K562 (cell line): Measurements from ENCODE around the gene GPR78. TPM values are rescaled to one million over a fixed set of nuclear protein-coding genes. Genes with fewer than 3 reads are reported as not detected.

ENCODE experiments used
- ATAC-seq: fragments of 200-7000 bp; cut with Tn5 transposase; 3 replicates; pipeline ENCODE4 v1.9.1; 2020; ENCODE audit warnings: moderate library complexity
- BruUV-seq: library from RNA; stranded (reverse); fragments of 400-500 nt; replicated peaks from 2 replicates; lab custom pipeline; 2021; lab: Mats Ljungman, UMichigan
- CTCF ChIA-PET: fragments of 300-600 bp; formaldehyde crosslinking; extraction: SDS; loops from one replicate; lab custom pipeline; 2021; ENCODE audit warnings: low intra/inter-chr PET ratio; lab: Yijun Ruan, JAX
- POLR2A ChIA-PET: fragments of 300-600, 350-650 bp; sonication (Branson Sonifier 250); formaldehyde crosslinking; extraction: SDS; loops from one replicate; lab custom pipeline; 2021; ENCODE audit warnings: antibody characterized with exemption, inconsistent platforms; lab: Yijun Ruan, JAX
- DNase-seq, 4 experiments: peaks; one replicate each; pipeline versions ENCODE4 v3.0.0 to v3.0.0-alpha.2; 2011 to 2018; ENCODE audit warnings: low spot score in 3 of 4, mixed read lengths in 3 of 4; ENCODE audit errors: extremely low read depth in 1 of 4
- FAIRE-seq: peaks from 2 replicates; lab custom pipeline; 2011; peaks lifted over from hg19 to GRCh38; lab: Jason Lieb, UNC
- H2AFZ ChIP-seq: 2 replicates; pipeline ENCODE4 v1.6.0; 2011; ENCODE audit warnings: low read depth, low read length, control low read depth, inconsistent platforms
- H3K27ac ChIP-seq: fragments of 200-600 bp; 3 replicates; pipeline ENCODE4 v1.8.0; 2011; ENCODE audit warnings: low read depth, mild to moderate bottlenecking, control low read depth, inconsistent platforms, low read length, moderate library complexity, mixed read lengths; ENCODE audit errors: extremely low read depth
- H3K27me3 ChIP-seq, 2 experiments: fragments of 300-600 bp in 1 of 2; 2 replicates in 1 of 2; 3 replicates in 1 of 2; pipeline versions ENCODE4 v1.6.0 to v1.8.0; 2011; ENCODE audit warnings: inconsistent platforms in 2 of 2, low read length in 2 of 2, mild to moderate bottlenecking in 1 of 2, mixed read lengths in 1 of 2, moderate library complexity in 1 of 2; ENCODE audit not compliant: control insufficient read depth in 2 of 2, insufficient read depth in 2 of 2
- H3K36me3 ChIP-seq: fragments of 300-600 bp; 3 replicates; pipeline ENCODE4 v1.8.0; 2011; ENCODE audit warnings: mild to moderate bottlenecking, low read length, inconsistent platforms; ENCODE audit not compliant: control insufficient read depth, insufficient read depth
- H3K4me1 ChIP-seq, 2 experiments: fragments of 200-600 bp in 1 of 2; replicated peaks in 1 of 2; 2 replicates in 1 of 2; 3 replicates in 1 of 2; pipeline versions ENCODE4 v1.5.1 to v1.8.0; 2011; ENCODE audit warnings: inconsistent platforms in 2 of 2, low read length in 2 of 2, mild to moderate bottlenecking in 1 of 2, mixed read lengths in 1 of 2, moderate library complexity in 1 of 2; ENCODE audit not compliant: control insufficient read depth in 2 of 2, insufficient read depth in 2 of 2
- H3K4me2 ChIP-seq: 2 replicates; pipeline ENCODE4 v1.6.1; 2011; ENCODE audit warnings: low read length, control low read depth, inconsistent platforms, mixed read lengths; ENCODE audit not compliant: insufficient read depth
- H3K4me3 ChIP-seq: fragments of 200-600 bp; sonication (generic), shearing (Covaris generic); 2 replicates; pipeline ENCODE4 v1.5.1; 2016; ENCODE audit warnings: control low read depth, inconsistent platforms
- H3K79me2 ChIP-seq: fragments of 200-600 bp; 3 replicates; pipeline ENCODE4 v1.8.0; 2011; ENCODE audit warnings: low read length, inconsistent platforms; ENCODE audit not compliant: control insufficient read depth, insufficient read depth
- H3K9ac ChIP-seq, 2 experiments: 2 replicates each; pipeline versions ENCODE4 v1.6.0 to v1.6.1; 2011; ENCODE audit warnings: low read depth in 2 of 2, low read length in 2 of 2, control low read depth in 1 of 2, inconsistent platforms in 1 of 2, mild to moderate bottlenecking in 1 of 2, mixed read lengths in 1 of 2; ENCODE audit not compliant: insufficient read depth in 1 of 2
- H3K9me1 ChIP-seq: one replicate; pipeline ENCODE4 v1.6.0; 2011; ENCODE audit warnings: inconsistent platforms, mild to moderate bottlenecking, low read length, moderate library complexity; ENCODE audit not compliant: control insufficient read depth, insufficient read depth
- H3K9me3 ChIP-seq: replicated peaks from 2 replicates; pipeline ENCODE4 v1.5.1; 2011; ENCODE audit warnings: low read depth, low read length, inconsistent platforms; ENCODE audit not compliant: control insufficient read depth, insufficient read depth
- H4K20me1 ChIP-seq: replicated peaks from 2 replicates; pipeline ENCODE4 v1.6.1; 2011; ENCODE audit warnings: low read length, inconsistent platforms, mixed read lengths; ENCODE audit not compliant: control insufficient read depth, insufficient read depth
- CHAMP1 ChIP-seq: fragments of 450-650 bp; IDR thresholded peaks from 2 replicates; pipeline ENCODE4 v1.6.1; 2016; ENCODE audit warnings: mild to moderate bottlenecking
- CSDE1 ChIP-seq, 2 experiments: fragments of 450-650 bp; IDR thresholded peaks; 2 replicates each; pipeline ENCODE4 v1.6.1; 2016; ENCODE audit warnings: mild to moderate bottlenecking in 1 of 2
- ELF4 ChIP-seq: fragments of 450-650 bp; formaldehyde crosslinking; IDR thresholded peaks from 2 replicates; pipeline ENCODE4 v1.4.0; 2022; ENCODE audit warnings: missing genetic modification characterization
- HNRNPL ChIP-seq: fragments of 200-400 bp; formaldehyde crosslinking; IDR thresholded peaks from 2 replicates; pipeline ENCODE4 v1.6.1; 2017; ENCODE audit warnings: low read depth, mild to moderate bottlenecking, low read length
- PHB2 ChIP-seq: fragments of 450-650 bp; IDR thresholded peaks from 2 replicates; pipeline ENCODE4 v1.6.1; 2017; ENCODE audit warnings: low read depth
- PHF8 ChIP-seq: fragments of 200-600 bp; sonication (generic); IDR thresholded peaks from 2 replicates; pipeline ENCODE4 v1.6.1; 2012; ENCODE audit warnings: mixed run types, mild to moderate bottlenecking, inconsistent platforms, low read length, moderate library complexity, borderline replicate concordance
- SAFB ChIP-seq: fragments of 200-400 bp; formaldehyde crosslinking; IDR thresholded peaks from 2 replicates; pipeline ENCODE4 v1.6.1; 2017; ENCODE audit warnings: low read depth, low read length, borderline replicate concordance
- SMARCB1 ChIP-seq: IDR thresholded peaks from 2 replicates; pipeline ENCODE4 v1.6.1; 2011; ENCODE audit warnings: improper control_type of control experiment, low read depth; ENCODE audit not compliant: insufficient read length
- SRF ChIP-seq, 2 experiments: fragments of 250-450, 450-650 bp in 1 of 2; sonication (Bioruptor Pico) in 1 of 2; sonication (generic) in 1 of 2; formaldehyde crosslinking; IDR thresholded peaks; 2 replicates each; pipeline versions ENCODE4 v1.5.0 to v1.5.1; 2020 to 2022; ENCODE audit warnings: mild to moderate bottlenecking in 1 of 2, missing genetic modification reagents in 1 of 2
- THAP12 ChIP-seq: fragments of 250-450 bp; sonication (Bioruptor Pico); IDR thresholded peaks from 2 replicates; pipeline ENCODE4 v1.9.0; 2021; ENCODE audit warnings: mild to moderate bottlenecking, inconsistent platforms
- ZNF668 ChIP-seq: fragments of 250-450 bp; sonication (Bioruptor Pico); IDR thresholded peaks from 2 replicates; pipeline ENCODE4 v1.8.0; 2022; ENCODE audit warnings: mild to moderate bottlenecking, inconsistent platforms
- WGBS: fragments of 100-300 bp; shearing (Covaris generic); methylation state at CpG from one replicate; pipeline ENCODE4 v1.1.6; 2016; ENCODE audit warnings: low coverage, mixed read lengths; ENCODE audit not compliant: insufficient coverage; ENCODE audit errors: missing lambda C conversion rate; 5-methylcytosine and 5-hydroxymethylcytosine counted together
- in situ Hi-C: fragments of 300-500 bp; cut with MboI; formaldehyde crosslinking; loops from 4 replicates; pipeline ENCODE4 v1.15.0; 2018; ENCODE audit warnings: inconsistent platforms, mixed read lengths
- intact Hi-C: fragments of 100-400 bp; cut with micrococcal nuclease; formaldehyde crosslinking; loops from 2 replicates; pipeline ENCODE4 v1.14.2; 2022
- polyA plus RNA-seq, 8 experiments: library from polyadenylated mRNA; depleted of rRNA in 4 of 8; stranded (reverse) in 5 of 8; unstranded in 3 of 8; fragments of >200 nt; fragmentation: Nextera tagmentation in 2 of 8; fragmentation: Illumina TruSeq in 1 of 8; extraction: Ambion mirVana in 2 of 8; extraction: Trizol in 1 of 8; gene quantifications; 2 replicates each; pipeline versions ENCODE4 v1.2.1 to v1.2.3, GENCODE V29; 2011 to 2014; ENCODE audit warnings: inconsistent platforms in 1 of 8, missing spikeins in 1 of 8
- total RNA-seq, 7 experiments: library from RNA; depleted of rRNA in 6 of 7; stranded (reverse); fragments of >200 nt in 6 of 7; fragmentation: Illumina TruSeq in 2 of 7; extraction: Trizol in 2 of 7; gene quantifications; 2 replicates each; pipeline versions ENCODE4 v1.2.1 to v1.2.3, GENCODE V29; 2011 to 2021; ENCODE audit warnings: low replicate concordance in 1 of 7
- TF ChIP-seq, protein P1 (sequence below): fragments of 450-650 bp; IDR thresholded peaks from one replicate; pipeline ENCODE4 v1.6.1; 2018; ENCODE audit warnings: mild to moderate bottlenecking, moderate library complexity; ENCODE audit not compliant: partially characterized antibody

GPR78 gene
- total and polyA plus RNA-seq, 9 of the 15 experiments (the other 6 are each of a cell fraction or from before 2014, with no cell fraction given): 0.04 to 0.13 (median 0.07) TPM; not detected in 4

GRCh38 chr4:8595237-8596087 lies 15.3 kb downstream of the GPR78 start (continued):
- no peak for TF ChIP-seq CHAMP1

- H3K36me3 ChIP-seq: no peaks in the 10 kb centered on the region
- peaks cover 4 to 6% of the 10 kb centered on the region in 2 experiments; a peak in 3 of 5 replicates for H3K27me3 ChIP-seq
- no peaks in the 10 kb centered on the region for H3K9me1 ChIP-seq
- H3K4me1 ChIP-seq: peaks cover 13 to 49% of the 10 kb centered on the region in 2 experiments; a peak in 4 of 5 replicates
- no peak for FAIRE-seq
- BruUV-seq: no TSS peak
- H2AFZ ChIP-seq: no peak overlapping the region
- no peak for ATAC-seq
- H3K27ac ChIP-seq: no peak overlapping the region
- no peaks in the 10 kb centered on the region for H3K9me3 ChIP-seq
- no peak for DNase-seq
- H3K79me2 ChIP-seq: no peaks in the 10 kb centered on the region; the same call in 2 of the 3 replicates
- peaks cover 4% of the 10 kb centered on the region for H4K20me1 ChIP-seq
- CTCF ChIA-PET: no interaction called here
- WGBS: 27% methylated on average over 9 of the region's 9 CpGs
- in situ Hi-C loops (loop anchor here (5.0 kb wide), 1 partner anchor 135 kb away; no protein-coding TSS in a partner anchor), intact Hi-C loops (no loop called here)
- no peak overlapping the region for H3K9ac ChIP-seq
- no peak overlapping the region for H3K4me2 ChIP-seq
- POLR2A ChIA-PET: interaction anchor here (1.1 to 1.2 kb wide), 2 partner anchors 74 to 129 kb away, joined by 3 read pairs; no protein-coding TSS in a partner anchor
- TF ChIP-seq HNRNPL (no peak), PHF8 (no peak), CSDE1 (IDR thresholded peaks at IDR 0.05) (no peak), SRF (CRISPR knock-in tag; IDR thresholded peaks at IDR 0.05) (no peak), PHB2 (no peak), ZNF668 (no peak), THAP12 (CRISPR knock-in tag) (no peak), SAFB (no peak), SMARCB1 (no peak), ELF4 (CRISPR knock-in tag) (no peak)
- TF ChIP-seq, protein P1, sequence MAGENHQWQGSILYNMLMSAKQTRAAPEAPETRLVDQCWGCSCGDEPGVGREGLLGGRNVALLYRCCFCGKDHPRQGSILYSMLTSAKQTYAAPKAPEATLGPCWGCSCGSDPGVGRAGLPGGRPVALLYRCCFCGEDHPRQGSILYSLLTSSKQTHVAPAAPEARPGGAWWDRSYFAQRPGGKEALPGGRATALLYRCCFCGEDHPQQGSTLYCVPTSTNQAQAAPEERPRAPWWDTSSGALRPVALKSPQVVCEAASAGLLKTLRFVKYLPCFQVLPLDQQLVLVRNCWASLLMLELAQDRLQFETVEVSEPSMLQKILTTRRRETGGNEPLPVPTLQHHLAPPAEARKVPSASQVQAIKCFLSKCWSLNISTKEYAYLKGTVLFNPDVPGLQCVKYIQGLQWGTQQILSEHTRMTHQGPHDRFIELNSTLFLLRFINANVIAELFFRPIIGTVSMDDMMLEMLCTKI: no peak
- no peak overlapping the region for H3K4me3 ChIP-seq
These were observed 16.7 kb downstream of the GPR78 start for GRCh38 chr4:8596891-8597290.
